Activated effector memory CD4-positive, alpha-beta T cell treated with Interleukin-2 at 50 U/mL for 16 hours (primary cell): ENCODE measurements around the gene SCN2B.

ENCODE experiments used
- DNase-seq: peaks from one replicate; pipeline ENCODE4 v3.0.0-alpha.2; 2020

Gene SCN2B

DNA sequence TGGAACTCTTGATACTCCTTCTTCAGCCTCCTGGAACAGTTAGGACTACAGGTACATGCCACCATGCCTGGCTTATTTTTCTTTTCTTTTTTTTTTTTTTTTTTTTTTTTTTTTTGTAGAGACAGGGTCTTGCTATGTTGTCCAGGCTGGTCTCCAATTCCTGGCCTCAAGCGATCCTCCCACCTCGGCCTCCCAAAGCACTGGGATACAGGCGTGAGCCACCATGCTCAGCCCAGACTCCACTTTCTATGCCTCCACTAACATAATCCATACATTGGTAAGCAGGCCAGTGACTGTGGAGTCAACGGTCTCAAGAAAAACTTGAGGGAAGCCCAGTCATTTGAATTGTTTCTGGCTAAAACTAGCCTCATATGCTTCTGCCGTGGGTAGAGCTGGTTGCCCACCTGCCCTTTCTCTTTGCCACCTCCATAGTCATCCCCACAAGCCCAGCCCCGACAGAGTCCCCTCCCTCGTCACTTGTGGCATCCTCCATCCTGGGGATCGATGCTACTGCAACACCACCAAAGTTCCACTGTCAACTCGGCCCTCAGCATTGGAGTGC lies 2.4 kb downstream of the SCN2B start:
- DNase-seq = no peak

DNA sequence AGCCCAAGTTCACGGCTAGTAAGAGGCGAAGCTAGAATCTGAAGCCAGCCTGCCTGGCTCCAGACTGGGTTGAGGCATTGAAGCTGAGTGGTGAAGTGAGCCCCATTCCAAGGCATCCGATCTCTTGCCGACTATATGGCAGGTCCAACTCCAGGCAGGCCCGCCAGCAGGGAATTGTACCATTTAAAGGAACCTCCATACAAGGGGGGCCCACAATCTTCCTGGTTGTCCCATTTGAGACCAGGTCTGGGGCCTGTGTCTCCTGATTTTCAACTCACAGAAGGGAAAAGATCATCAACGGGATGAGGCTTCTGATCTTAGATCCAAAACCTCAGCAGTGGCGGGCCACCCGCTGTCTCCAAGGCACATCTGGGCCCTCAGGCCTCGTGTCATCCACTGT lies 4.1 kb downstream of the SCN2B start:
- no peak for DNase-seq

DNA sequence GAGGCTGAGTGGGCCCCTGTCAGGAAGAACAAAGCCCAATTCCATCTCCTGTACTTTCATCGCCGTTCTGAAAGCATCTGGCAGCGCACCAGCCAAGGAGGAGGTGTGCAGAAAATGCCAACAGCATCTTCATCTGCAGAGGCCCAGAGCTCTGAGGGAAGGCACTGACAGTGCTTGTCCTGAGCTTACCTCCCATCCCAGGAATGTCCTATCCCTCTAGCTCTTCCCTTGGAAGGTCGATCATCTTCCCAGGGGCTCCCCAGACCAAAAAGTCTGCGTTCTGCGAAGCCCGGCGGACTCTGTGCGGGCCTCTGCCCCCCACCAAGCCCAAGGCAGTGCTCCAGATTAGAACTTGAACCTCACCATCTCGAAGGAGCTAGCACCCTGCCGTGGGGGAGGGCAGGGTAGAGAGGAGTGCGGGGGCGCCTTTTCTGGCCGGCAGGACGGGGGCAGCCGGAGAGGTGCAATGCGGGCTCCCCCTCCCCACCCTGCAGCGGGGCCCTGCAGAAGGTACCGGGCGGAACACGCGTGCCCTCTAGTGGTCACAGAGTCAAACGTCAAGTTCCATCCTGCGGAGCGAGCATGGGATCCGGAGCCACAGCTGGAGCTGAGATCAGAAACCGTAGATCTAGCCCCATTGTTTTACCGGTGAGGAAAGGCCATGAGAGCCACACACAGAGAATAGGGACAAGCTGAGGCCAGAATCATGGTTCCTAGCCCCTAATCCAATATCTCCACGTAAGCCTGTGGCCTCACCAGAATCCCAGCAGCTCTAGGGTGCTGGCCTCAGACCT lies 5.0 kb downstream of the SCN2B start:
- DNase-seq = peak; percentile 53

DNA sequence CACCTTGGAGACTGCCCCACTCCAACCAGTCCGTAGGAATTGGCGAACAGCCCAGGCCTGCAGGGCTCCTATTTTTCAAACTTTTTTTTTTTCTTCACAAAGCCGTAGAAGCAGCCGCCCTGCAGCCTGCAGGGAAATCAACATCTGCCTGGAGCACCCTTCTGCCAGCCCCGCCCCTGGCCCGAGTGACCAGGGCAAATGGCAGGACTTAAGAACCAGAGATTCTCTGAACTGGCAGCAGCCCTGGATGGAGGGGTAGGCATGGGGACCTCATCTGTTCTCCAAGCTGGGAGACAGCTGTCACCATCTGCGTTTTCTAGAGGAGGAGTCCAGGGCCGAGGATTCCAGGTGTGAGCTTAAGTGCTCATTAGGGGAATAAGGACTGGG lies 5.6 kb downstream of the SCN2B start:
- DNase-seq = no peak

DNA sequence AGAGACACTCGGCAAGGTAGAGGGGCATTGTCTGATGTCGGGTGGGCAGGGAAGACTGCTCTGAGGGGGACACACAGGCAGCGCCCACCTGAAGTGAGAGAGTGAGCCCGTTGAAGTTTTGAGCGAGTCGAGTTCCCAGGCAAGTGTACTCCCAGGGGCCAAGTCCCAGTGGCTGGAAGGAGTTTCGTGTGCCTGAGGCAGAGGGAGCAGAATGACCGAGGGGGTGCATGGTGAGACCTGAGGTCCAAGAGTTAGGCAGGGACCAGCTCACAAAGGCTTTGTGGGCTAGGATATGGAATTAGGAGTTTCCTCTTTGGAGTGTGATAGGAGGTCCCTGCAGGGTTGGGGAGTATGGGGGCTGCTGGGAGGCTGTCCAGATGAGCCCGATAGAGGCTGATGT lies 6.2 kb downstream of the SCN2B start:
- DNase-seq = no peak

DNA sequence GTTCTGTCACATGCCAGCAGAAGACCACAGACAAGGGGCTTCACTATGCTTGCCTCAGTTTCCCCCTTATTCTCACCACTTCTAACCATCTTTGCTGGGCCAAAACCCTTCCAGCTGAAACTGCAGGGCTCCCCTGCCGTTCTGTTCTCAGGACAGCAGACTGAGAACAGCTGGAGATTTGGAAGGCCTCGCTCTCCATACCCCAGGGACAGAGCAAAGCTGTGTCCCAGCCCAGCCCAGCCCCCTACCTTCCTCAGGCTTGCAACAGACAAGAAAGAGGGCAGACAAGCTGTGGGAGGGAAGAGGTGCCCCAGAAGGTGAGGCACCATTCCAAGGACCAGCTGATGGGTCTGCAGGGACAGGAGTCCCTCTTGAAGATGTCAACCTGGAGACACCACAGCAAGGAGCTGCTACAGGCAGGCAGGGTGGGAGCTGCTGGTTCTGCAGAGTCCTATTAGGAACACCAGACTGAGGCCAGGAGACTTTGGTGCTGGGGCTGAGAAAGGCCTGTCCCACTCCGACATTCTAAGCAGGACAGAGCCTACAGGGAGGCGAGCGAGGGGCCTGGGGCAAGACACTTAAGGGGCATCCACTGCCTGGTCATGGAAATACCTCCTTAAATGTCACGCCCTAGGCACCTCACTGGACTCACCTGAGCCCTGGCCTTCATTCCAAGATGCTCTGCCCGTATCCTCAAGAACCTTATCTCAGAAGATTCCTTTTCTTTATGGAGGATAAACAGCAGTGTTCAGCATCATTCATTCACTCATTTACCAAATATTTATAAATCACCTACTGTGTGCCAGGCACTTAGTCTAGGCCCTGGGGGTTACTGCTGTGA lies 6.9 kb downstream of the SCN2B start:
- no peak for DNase-seq

DNA sequence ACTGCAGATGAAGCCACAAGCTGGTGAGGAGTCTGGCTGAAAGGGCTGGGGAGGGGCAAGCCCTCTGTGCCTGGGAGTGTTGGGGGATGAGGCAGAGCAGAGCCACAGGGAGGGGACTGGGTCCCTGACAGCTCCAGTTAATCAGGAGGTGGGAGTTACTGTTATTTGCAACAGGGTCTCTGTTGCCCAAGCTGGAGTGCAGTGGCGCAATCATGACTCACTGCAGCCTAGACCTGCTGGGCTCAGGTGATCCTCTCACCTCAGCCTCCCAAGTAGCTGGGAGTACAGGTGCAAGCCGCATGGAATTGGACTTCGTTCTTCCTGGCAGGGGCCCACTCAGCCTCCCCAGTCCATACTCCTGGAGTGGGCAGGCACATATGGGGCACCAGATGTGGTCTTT lies 7.7 kb downstream of the SCN2B start:
- no peak for DNase-seq

DNA sequence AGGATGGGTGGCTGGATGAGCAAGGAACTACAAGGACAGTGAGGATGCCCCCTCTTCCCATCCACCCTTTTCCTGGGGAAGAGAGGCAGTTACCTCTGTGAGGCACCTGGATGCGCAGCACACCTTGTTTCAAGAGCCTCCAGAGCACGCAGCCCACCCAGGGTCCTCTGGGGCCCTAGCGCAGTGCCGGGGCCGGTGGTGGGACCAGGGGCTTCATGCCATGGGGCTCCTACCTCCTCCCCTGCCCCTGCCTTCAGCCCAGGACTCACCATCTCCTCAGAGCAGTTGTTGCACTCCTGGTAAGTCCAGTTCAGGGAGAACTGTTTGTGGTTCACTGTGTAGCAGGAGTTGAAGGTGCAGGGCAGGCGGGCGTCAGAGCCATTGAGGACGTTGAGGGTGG lies 8.1 kb downstream of the SCN2B start:
- no peak for DNase-seq

DNA sequence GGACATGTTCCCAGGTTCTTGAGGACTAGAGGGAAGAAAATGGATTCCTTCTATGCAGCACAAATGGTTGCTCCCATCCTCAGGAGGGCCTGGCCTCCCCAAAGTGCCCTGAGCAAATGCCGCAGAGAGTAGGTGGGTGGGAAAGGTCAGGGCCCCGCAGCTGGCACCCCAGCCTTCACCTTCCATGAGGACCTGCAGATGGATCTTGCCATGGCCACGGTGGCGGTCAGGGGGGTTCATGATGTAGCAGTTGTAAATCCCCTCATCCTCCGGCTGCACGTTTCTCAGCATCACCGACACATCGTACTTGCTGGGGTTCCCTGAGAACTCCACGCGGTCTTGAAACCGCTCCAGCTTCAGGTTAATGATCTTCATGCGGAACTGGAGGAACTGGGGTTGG lies 8.5 kb downstream of the SCN2B start:
- no peak for DNase-seq

DNA sequence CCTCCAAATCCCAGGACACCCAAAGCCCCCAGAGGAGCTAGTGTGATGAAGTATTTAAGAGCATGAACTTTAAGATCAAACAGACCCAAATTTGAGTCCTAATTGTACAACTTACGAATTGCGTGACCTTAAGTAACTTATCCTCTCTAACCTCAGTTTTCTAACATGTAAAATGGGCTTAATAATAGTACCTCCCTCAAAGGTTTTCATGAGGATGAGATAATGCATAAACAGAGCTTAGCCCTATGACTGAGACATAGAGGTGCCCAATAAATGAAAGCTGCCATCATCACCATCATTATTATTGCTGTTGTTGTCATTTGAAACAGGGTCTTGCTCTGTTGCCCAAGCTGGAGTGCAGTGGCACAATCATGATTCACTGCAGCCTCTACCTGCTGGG lies 9.2 kb downstream of the SCN2B start:
- no peak for DNase-seq

DNA sequence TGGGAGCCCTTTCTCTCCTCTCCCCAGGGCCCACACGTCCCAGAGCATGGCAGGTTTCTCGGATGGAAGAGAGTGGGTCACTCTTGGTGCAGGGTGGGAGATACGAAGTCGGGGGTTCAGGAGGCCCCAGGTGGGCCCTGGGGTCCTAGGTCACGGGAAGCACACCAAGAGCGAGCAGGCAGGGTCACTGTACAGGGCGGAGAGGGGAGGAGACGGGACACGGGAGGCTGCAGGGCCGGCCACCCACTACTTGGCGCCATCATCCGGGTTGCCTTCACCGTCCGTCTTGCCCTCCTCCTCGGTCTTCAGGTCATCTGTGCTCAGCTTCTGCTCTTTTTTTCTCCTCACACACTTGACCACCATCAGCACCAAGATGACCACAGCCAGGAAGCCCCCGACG lies 9.8 kb downstream of the SCN2B start:
- no peak for DNase-seq

DNA sequence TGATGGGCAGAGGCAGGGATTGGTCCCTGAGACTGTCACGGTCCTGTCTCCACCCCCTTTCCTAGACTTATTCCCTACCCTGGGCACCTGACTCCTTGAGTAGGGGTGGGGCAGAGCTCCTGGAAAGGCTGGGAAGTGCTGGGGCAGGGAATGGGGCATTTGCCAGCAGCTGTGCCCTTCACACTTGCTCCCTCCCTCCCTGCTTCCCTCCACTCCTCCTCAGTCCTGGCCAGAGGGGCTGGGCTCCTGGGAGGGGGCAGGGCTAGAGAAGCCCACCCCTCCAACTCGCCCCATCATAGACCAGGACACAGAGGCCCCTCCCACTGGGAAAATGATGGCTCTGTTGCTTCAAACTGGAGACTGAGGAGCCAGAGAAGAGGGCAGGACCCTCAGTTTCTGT lies 11.6 kb downstream of the SCN2B start:
- DNase-seq = no peak

DNA sequence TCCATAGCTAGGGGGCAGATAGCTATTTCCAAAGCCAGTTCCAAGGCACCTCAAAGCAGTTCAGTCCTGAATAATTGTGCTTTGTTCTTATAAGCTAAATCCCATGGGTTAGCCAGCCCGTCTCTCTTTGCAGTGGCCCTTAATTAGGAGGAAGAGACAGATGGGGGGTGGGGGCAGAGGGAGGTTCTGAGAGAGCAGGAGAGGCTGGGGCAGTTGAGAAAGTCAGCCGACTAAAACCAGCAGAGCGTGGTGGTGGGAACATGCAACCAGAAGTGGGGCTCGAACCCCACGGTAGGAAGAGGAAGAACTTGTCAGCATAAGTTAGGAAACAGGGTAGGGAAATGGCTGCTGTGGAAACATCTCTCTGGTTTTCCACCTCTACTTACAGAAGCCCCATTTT lies 12.9 kb downstream of the SCN2B start:
- no peak for DNase-seq

DNA sequence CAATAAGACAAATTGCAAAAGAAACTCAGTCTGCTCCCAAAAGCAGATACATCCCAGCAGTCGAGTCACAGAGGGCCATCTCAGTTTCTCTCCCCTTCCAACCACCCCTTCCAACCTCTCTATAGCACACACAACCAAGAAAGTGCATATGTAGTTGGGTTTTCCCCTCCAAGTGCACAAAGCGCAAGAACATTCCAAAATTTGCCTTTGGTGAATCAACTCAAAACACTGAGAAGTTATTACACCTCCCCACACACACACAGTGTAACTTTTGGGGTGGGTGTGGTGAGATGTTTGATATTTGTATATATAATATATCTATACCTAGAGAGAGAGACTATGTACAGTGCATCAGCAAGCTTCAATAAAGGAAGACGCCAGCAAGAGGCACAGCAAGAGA lies 13.6 kb downstream of the SCN2B start:
- DNase-seq = no peak

DNA sequence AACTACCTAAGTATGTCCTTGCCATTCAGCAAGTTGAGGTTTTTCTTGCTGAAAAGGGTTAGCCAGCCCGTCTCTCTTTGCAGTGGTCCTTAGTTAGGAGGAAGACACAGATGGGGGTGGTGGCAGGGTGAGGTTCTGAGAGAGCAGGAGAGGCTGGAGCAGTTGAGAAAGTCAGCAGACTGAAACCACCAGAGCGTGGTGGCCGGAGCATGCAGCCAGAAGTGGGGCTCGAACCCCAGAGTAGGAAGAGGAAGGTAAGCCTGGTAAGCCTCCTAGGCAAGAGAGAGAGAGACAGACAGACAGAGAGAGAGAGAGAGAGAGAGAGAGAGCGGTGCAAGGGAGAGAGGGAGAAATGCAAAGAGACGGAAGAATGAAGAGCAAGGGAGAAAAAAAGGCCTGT lies 14.7 kb downstream of the SCN2B start:
- DNase-seq = no peak

DNA sequence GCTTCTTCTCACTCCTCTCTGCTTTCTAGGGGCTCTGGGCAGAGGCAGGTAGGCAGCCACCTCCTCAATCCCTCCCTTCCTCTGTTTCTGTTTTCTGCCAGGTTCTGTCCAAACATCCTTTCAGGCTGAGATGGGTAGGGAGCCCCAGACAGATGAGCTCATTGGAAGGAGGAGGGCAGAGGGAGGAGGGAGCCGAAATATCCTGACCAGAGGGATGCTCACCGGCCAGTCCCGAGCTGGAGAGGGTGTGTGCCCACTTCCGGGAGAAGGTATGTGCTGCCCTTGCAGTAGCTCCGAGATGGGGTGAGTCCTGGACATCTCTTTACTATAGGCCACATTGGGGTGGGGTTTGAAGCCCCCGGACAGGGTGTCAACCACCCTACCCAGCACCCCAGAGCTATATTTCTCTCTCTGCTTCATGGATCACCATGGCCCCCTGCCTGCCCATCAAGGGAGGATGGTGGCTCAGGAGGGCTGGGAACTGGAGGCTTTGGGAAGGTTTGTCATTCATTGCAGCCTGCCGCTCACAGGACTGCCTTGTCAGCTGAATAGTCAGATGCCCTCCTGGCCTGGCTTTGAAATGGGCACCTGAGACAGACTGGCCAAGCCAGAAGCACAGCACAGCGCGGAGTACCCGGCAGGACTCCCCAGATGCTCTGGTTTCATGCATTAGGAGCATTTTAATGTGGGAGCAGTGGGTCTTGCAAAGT lies 19.1 kb downstream of the SCN2B start:
- DNase-seq = no peak

DNA sequence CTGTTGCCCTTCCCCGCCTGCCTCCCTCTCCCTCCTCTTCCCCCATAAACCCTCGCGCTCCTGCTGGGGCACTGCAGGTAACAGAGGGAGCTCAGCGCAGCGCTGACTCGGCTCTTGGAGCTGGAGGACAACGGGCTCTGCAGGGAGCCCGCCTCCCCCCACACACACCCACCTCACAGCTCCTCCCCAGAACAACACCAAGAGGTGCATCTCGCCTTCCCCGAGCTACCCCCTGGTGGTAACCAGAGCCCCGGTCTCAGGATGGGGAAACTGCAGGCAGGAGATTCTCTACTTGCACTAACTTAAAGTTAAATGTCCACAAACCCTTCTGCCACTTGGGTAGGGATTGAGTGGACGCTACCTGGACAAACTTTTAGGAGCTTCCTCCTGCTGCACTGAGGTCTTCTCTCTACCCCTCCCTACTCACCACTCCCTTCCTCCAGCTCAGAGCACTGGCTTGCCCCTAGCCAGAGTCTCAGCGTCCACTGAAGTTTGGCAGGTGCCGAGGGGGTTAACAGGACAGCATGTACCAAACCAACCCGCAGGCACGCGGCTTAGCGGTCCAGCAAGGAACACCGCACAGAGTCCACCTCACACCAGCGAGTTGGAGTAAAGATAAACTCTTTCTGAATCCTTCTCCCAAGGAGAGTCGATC lies 19.8 kb downstream of the SCN2B start:
- DNase-seq = no peak

DNA sequence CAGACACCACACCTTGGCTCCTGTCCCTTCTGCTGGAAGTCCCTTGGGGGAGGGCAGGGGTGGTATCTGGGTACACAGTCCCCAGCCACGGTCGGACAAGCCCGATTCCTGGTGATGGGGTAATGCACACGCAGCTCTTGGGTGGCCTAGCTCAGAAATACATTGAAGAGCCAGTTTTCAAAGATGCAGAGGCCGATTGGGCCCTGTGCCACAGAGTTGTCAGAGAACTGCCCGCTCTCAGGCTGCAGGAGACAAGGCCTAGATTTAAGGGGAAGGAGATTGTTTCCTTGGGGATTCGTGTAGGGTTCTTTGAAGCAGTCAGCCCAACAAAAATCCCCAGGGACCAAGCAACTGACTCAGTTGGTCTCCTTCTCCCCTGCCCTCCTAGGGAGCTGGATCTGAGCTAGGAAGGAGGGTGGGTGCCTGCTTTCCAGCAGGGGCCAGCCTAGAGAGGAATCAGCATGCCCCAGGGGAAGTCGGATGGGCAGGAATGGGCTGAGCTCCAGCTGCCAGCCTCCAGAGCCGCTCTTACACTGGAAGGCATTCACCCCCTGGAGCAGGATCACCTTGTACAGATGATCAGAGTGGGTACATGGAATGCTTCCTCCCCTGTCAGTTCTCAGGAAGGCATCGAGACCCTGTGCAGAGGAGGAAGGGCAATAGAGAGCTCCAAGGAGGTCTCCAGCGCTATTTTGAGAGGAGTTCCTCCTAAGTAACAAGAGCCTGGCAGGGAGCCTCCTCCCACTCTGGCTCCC lies 20.5 kb downstream of the SCN2B start:
- DNase-seq = no peak

DNA sequence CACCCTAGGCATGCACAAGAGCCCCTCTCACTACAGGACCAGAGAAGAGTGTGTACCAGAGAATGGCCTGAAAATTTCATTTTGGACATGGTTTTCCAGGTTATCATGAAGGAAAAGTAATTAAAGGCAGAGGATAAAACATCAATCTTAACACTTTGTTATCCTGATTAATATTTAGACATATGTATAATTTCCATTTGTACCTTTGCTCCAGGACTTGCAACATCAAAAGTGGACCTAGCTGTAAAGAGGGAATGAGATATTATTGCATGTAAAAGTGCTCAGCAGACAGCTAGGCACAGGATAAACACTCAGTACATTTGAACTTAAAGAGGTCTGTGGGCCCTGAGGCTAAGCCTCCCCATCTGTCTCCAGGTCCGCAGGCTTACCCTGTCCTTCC lies 21.8 kb downstream of the SCN2B start:
- no peak for DNase-seq

DNA sequence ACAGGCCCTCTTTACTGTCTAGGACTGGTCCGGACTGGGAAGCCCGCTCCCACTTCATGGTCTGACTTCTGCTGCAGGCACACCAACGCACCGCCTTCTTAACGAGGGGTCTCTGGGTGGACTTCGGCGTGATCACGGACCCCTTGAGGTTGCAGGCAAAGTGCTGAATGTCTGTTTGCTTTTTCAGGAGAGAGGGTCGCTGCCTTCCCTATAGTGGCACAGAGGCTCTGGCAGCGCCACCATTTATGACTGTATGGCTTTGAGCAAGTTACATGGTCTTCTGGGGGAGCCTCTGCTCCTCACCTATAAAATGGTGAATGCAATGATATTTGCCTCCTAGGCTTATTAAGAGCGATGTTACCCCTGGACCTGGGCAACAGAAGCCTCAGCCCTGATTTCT lies 22.5 kb downstream of the SCN2B start:
- DNase-seq = no peak

DNA sequence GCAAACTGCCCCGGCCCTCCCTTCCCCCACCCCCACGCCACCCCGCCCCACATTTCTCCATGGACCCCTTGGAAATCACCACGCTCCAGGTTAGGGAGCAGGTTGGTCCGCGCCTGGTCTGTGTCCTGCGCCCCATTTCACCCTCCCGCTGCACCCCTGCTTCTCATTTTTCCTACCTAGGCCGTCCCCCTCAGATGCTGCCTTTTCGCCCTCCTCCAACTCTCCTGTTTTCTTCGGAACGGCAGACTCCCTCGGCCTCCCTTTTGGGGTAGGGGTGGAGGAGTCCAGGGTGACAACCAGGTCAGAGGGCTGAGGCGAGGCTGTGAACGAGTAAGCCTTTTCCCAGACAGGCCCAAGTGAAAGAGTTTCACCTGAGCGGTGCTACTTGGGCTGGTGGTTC lies 22.9 kb downstream of the SCN2B start:
- DNase-seq = no peak
